ENCODE measurements around the gene LMX1B. TPM values are rescaled to one million over a fixed set of nuclear protein-coding genes. Genes with fewer than 3 reads are reported as not detected.

The LMX1B gene
- total RNA-seq, 2 donors from 2014 or later: 0.74 to 1.3 TPM

GRCh38 chr9:126619361-126620135, 5.8 kb downstream of the LMX1B start:
- Histone ChIP-seq H3K4me1 (peaks cover 0 to 24% of the 10 kb centered on the region in 2 donors), H3K27ac (no peak overlapping the region), H3K4me3 (no peak overlapping the region), H3K27me3 (peaks cover 17 to 42% of the 10 kb centered on the region in 2 donors), H3K36me3 (no peaks in the 10 kb centered on the region), H3K9me3 (no peaks in the 10 kb centered on the region)
- TF ChIP-seq CTCF (IDR thresholded peaks at IDR 0.05): no peak
- no peak for DNase-seq (ENCODE audit: low spot score)

- Histone ChIP-seq H3K27me3 (peaks cover 17 to 46% of the 10 kb centered on the region in 2 donors), H3K9me3 (no peaks in the 10 kb centered on the region), H3K4me3 (no peak overlapping the region), H3K4me1 (peaks cover 0 to 25% of the 10 kb centered on the region in 2 donors), H3K36me3 (no peaks in the 10 kb centered on the region), H3K27ac (no peak overlapping the region)
- no peak for TF ChIP-seq CTCF (IDR thresholded peaks at IDR 0.05)
- no peak for DNase-seq (ENCODE audit: low spot score)
Measured at GRCh38 chr9:126620478-126620877, 6.8 kb downstream of the LMX1B start.

DNA sequence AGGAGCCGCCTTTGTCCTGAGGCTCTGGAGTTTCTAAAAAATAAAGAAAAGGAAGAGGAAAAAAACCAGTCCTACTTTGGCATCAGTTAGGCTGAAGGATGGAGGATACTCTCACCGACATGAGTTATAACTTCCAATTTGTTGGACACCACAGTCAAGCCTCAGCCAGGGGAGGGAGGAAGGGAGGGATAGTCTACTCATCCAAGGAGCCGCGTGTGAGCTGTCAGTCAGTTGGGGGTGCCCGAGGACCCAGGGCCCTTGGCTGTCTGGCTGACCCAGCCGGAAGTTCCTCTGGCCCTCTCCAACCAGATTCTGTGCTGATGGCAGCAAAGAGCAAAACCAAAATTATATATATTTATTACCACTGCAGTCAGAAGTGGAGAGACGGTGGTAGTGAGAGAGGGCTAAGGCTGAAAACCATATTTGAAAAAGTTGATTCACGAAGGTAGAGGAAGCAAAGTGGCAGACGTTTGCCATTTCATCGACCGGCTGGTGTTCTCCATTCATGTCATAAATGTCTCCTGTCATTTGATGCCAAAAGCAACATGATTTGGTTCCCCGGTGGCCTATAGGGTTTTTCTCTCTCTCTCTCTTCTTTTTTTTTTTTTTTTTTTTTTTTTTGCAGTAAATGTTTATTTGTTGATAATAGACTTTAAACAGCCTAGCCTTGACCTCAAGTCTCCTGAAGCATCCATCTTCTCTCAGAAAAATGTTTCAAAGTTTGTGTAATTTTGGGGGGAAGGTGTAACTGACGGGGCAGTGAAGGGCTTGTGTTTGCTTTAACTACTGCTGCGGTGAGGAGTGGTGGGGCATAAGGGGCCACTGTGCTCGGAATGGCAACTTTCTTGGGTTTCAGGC, 7.6 kb downstream of the LMX1B start:
- Histone ChIP-seq H3K9me3 (no peaks in the 10 kb centered on the region), H3K27ac (no peak overlapping the region), H3K27me3 (peaks cover 21 to 52% of the 10 kb centered on the region in 2 donors), H3K4me3 (no peak overlapping the region), H3K36me3 (no peaks in the 10 kb centered on the region), H3K4me1 (peaks cover 0 to 29% of the 10 kb centered on the region in 2 donors)
- no peak for TF ChIP-seq CTCF (IDR thresholded peaks at IDR 0.05)
- no peak for DNase-seq (ENCODE audit: low spot score)

DNA sequence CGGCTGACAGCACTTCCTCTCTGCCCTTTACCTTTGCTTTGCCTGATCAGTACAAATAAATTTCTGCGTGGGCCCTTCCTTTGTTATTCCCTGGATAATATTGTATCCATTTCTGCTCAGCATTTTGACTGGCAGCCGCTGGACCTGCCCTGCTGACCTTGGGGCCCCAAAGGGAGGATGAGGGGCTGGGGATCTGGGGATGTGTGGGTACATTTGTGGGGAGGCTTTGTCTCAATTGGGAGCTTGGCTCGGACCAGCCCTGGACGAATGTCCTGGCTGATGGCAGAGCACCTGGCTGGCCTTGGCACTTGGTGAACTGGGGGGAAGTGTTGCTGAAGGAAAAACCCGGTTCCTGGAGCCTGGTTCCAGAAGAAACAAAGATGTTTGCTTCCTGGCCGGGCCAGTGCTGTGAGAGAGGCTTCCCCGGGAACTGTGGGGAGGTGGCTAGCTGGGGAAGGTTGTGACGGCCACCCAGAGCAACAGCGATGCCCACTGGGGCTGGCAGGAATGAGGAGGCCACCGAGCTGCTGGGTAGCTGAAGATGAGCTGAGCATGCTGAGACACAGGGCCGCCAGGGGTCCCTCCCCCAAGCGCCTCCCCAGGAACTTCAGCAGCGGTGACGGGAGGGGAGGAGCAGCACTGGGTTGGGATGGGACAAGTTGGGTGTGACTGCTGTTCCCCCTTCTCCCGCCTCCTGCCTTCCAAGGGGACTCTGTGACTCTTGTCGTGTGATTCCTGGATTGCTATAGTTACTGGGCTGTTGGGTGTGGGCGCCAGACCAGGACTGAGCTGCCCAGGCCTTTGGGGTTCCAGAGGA, 8.4 kb downstream of the LMX1B start:
- Histone ChIP-seq H3K27me3 (peaks cover 23 to 57% of the 10 kb centered on the region in 2 donors), H3K4me1 (peaks cover 0 to 35% of the 10 kb centered on the region in 2 donors)
- DNase-seq (ENCODE audit: low spot score): no peak

More for the DNA sequence above, 8.4 kb downstream of the LMX1B start:
- TF ChIP-seq CTCF (IDR thresholded peaks at IDR 0.05): no peak
- H3K36me3 ChIP-seq: no peaks in the 10 kb centered on the region
- no peak overlapping the region for H3K4me3 ChIP-seq
- no peak overlapping the region for H3K27ac ChIP-seq
- H3K9me3 ChIP-seq: no peaks in the 10 kb centered on the region

Data from right atrium auricular region (tissue), 2 donors.